Measurements from ENCODE around the gene LRRFIP2. TPM values are rescaled to one million over a fixed set of nuclear protein-coding genes. Genes with fewer than 3 reads are reported as not detected.

The LRRFIP2 gene
- total and polyA plus RNA-seq, 9 donors, result 26.5 to 43.2 (median 33.7) TPM

- WGBS (ENCODE audit: insufficient coverage), result no CpG with 5 or more reads among the region's 3 CpGs
- peaks cover 2% of the 10 kb centered on the region for H3K4me1 ChIP-seq (ENCODE audit: control insufficient read depth, insufficient read depth, low read length)
- H3K27ac ChIP-seq (ENCODE audit: low read length), result no peak overlapping the region
- no peaks in the 10 kb centered on the region for H3K27me3 ChIP-seq (ENCODE audit: control insufficient read depth, insufficient read depth, low read length)
- no peak overlapping the region for H3K4me3 ChIP-seq (ENCODE audit: low read length)
- no peak for DNase-seq
- peaks cover 62% of the 10 kb centered on the region for H3K36me3 ChIP-seq (ENCODE audit: control insufficient read depth, insufficient read depth, low read length)
- peaks cover 15% of the 10 kb centered on the region for H3K9me3 ChIP-seq (replicated peaks; ENCODE audit: control insufficient read depth, low read depth, low read length)
Measured at GRCh38 chr3:37037352-37037751, 137.0 kb downstream of the LRRFIP2 start.

GRCh38 chr3:37032961-37033360 lies 141.4 kb downstream of the LRRFIP2 start:
- no peak overlapping the region for H3K4me3 ChIP-seq (ENCODE audit: low read length)
- peak overlapping the region; percentile 69 for H3K27ac ChIP-seq (ENCODE audit: low read length)
- H3K9me3 ChIP-seq (replicated peaks; ENCODE audit: control insufficient read depth, low read depth, low read length), result peaks cover 15% of the 10 kb centered on the region
- DNase-seq, result peak; percentile 94
- H3K36me3 ChIP-seq (ENCODE audit: control insufficient read depth, insufficient read depth, low read length), result peaks cover 59% of the 10 kb centered on the region
- peaks cover 14% of the 10 kb centered on the region for H3K4me1 ChIP-seq (ENCODE audit: control insufficient read depth, insufficient read depth, low read length)
- WGBS (ENCODE audit: insufficient coverage), result 33% methylated on average over 2 of the region's 10 CpGs
- H3K27me3 ChIP-seq (ENCODE audit: control insufficient read depth, insufficient read depth, low read length), result no peaks in the 10 kb centered on the region

- H3K4me3 ChIP-seq (ENCODE audit: low read length), result no peak overlapping the region
- peak overlapping the region; percentile 18 for H3K27ac ChIP-seq (ENCODE audit: low read length)
- WGBS (ENCODE audit: insufficient coverage), result 88% methylated on average over 1 of the region's 7 CpGs
- peaks cover 14% of the 10 kb centered on the region for H3K4me1 ChIP-seq (ENCODE audit: control insufficient read depth, insufficient read depth, low read length)
- peaks cover 8% of the 10 kb centered on the region for H3K9me3 ChIP-seq (replicated peaks; ENCODE audit: control insufficient read depth, low read depth, low read length)
- peaks cover 58% of the 10 kb centered on the region for H3K36me3 ChIP-seq (ENCODE audit: control insufficient read depth, insufficient read depth, low read length)
- DNase-seq, result peak; percentile 45
- no peaks in the 10 kb centered on the region for H3K27me3 ChIP-seq (ENCODE audit: control insufficient read depth, insufficient read depth, low read length)
Measured at GRCh38 chr3:37031096-37031682, 143.2 kb downstream of the LRRFIP2 start.

GRCh38 chr3:37030588-37030987 lies 143.8 kb downstream of the LRRFIP2 start:
- no peak overlapping the region for H3K4me3 ChIP-seq (ENCODE audit: low read length)
- H3K4me1 ChIP-seq (ENCODE audit: control insufficient read depth, insufficient read depth, low read length), result peaks cover 14% of the 10 kb centered on the region
- H3K9me3 ChIP-seq (replicated peaks; ENCODE audit: control insufficient read depth, low read depth, low read length), result peaks cover 2% of the 10 kb centered on the region
- H3K27ac ChIP-seq (ENCODE audit: low read length), result peak overlapping the region; percentile 72
- DNase-seq, result peak; percentile 93
- no peaks in the 10 kb centered on the region for H3K27me3 ChIP-seq (ENCODE audit: control insufficient read depth, insufficient read depth, low read length)
- WGBS (ENCODE audit: insufficient coverage), result no CpG with 5 or more reads among the region's 3 CpGs
- H3K36me3 ChIP-seq (ENCODE audit: control insufficient read depth, insufficient read depth, low read length), result peaks cover 57% of the 10 kb centered on the region

- no peak overlapping the region for H3K4me3 ChIP-seq (ENCODE audit: low read length)
- DNase-seq, result no peak
- H3K27ac ChIP-seq (ENCODE audit: low read length), result peak overlapping the region; percentile 72
- H3K27me3 ChIP-seq (ENCODE audit: control insufficient read depth, insufficient read depth, low read length), result no peaks in the 10 kb centered on the region
- H3K9me3 ChIP-seq (replicated peaks; ENCODE audit: control insufficient read depth, low read depth, low read length), result peaks cover 5% of the 10 kb centered on the region
- H3K4me1 ChIP-seq (ENCODE audit: control insufficient read depth, insufficient read depth, low read length), result peaks cover 14% of the 10 kb centered on the region
- H3K36me3 ChIP-seq (ENCODE audit: control insufficient read depth, insufficient read depth, low read length), result peaks cover 56% of the 10 kb centered on the region
Measured at GRCh38 chr3:37029516-37030163, 144.7 kb downstream of the LRRFIP2 start.

- Histone ChIP-seq H3K9me3 (replicated peaks; ENCODE audit: control insufficient read depth, low read depth, low read length) (peaks cover 6% of the 10 kb centered on the region), H3K27me3 (ENCODE audit: control insufficient read depth, insufficient read depth, low read length) (no peaks in the 10 kb centered on the region), H3K36me3 (ENCODE audit: control insufficient read depth, insufficient read depth, low read length) (peaks cover 55% of the 10 kb centered on the region), H3K27ac (ENCODE audit: low read length) (no peak overlapping the region), H3K4me1 (ENCODE audit: control insufficient read depth, insufficient read depth, low read length) (peaks cover 14% of the 10 kb centered on the region), H3K4me3 (ENCODE audit: low read length) (no peak overlapping the region)
- WGBS (ENCODE audit: insufficient coverage), result no CpG with 5 or more reads among the region's 1 CpG
- DNase-seq, result no peak
Measured at GRCh38 chr3:37029111-37029510, 145.3 kb downstream of the LRRFIP2 start.

- H3K27ac ChIP-seq (ENCODE audit: low read length), result no peak overlapping the region
- H3K36me3 ChIP-seq (ENCODE audit: control insufficient read depth, insufficient read depth, low read length), result peaks cover 57% of the 10 kb centered on the region
- no peaks in the 10 kb centered on the region for H3K27me3 ChIP-seq (ENCODE audit: control insufficient read depth, insufficient read depth, low read length)
- H3K4me1 ChIP-seq (ENCODE audit: control insufficient read depth, insufficient read depth, low read length), result peaks cover 14% of the 10 kb centered on the region
- H3K4me3 ChIP-seq (ENCODE audit: low read length), result no peak overlapping the region
- WGBS (ENCODE audit: insufficient coverage), result no CpG with 5 or more reads among the region's 1 CpG
- peaks cover 6% of the 10 kb centered on the region for H3K9me3 ChIP-seq (replicated peaks; ENCODE audit: control insufficient read depth, low read depth, low read length)
- DNase-seq, result peak; percentile 50
Measured at GRCh38 chr3:37028329-37028728, 146.1 kb downstream of the LRRFIP2 start.

- DNase-seq, result no peak
- WGBS (ENCODE audit: insufficient coverage), result 100% methylated on average over 4 of the region's 5 CpGs
- peaks cover 65% of the 10 kb centered on the region for H3K36me3 ChIP-seq (ENCODE audit: control insufficient read depth, insufficient read depth, low read length)
- H3K27me3 ChIP-seq (ENCODE audit: control insufficient read depth, insufficient read depth, low read length), result no peaks in the 10 kb centered on the region
- H3K27ac ChIP-seq (ENCODE audit: low read length), result no peak overlapping the region
- H3K4me1 ChIP-seq (ENCODE audit: control insufficient read depth, insufficient read depth, low read length), result peaks cover 12% of the 10 kb centered on the region
- H3K9me3 ChIP-seq (replicated peaks; ENCODE audit: control insufficient read depth, low read depth, low read length), result peaks cover 6% of the 10 kb centered on the region
- no peak overlapping the region for H3K4me3 ChIP-seq (ENCODE audit: low read length)
Measured at GRCh38 chr3:37026851-37027250, 147.5 kb downstream of the LRRFIP2 start.

GRCh38 chr3:37025561-37026335 lies 148.6 kb downstream of the LRRFIP2 start:
- peaks cover 69% of the 10 kb centered on the region for H3K36me3 ChIP-seq (ENCODE audit: control insufficient read depth, insufficient read depth, low read length)
- H3K4me3 ChIP-seq (ENCODE audit: low read length), result no peak overlapping the region
- DNase-seq, result no peak
- H3K27me3 ChIP-seq (ENCODE audit: control insufficient read depth, insufficient read depth, low read length), result no peaks in the 10 kb centered on the region
- peaks cover 4% of the 10 kb centered on the region for H3K4me1 ChIP-seq (ENCODE audit: control insufficient read depth, insufficient read depth, low read length)
- 96% methylated on average over 3 of the region's 3 CpGs for WGBS (ENCODE audit: insufficient coverage)
- peaks cover 6% of the 10 kb centered on the region for H3K9me3 ChIP-seq (replicated peaks; ENCODE audit: control insufficient read depth, low read depth, low read length)
- H3K27ac ChIP-seq (ENCODE audit: low read length), result no peak overlapping the region

GRCh38 chr3:37024820-37025405 lies 149.5 kb downstream of the LRRFIP2 start:
- Histone ChIP-seq H3K4me3 (ENCODE audit: low read length) (no peak overlapping the region), H3K9me3 (replicated peaks; ENCODE audit: control insufficient read depth, low read depth, low read length) (peaks cover 6% of the 10 kb centered on the region), H3K36me3 (ENCODE audit: control insufficient read depth, insufficient read depth, low read length) (peaks cover 77% of the 10 kb centered on the region), H3K27ac (ENCODE audit: low read length) (no peak overlapping the region), H3K27me3 (ENCODE audit: control insufficient read depth, insufficient read depth, low read length) (no peaks in the 10 kb centered on the region), H3K4me1 (ENCODE audit: control insufficient read depth, insufficient read depth, low read length) (peaks cover 3% of the 10 kb centered on the region)
- no peak for DNase-seq
- no CpG with 5 or more reads among the region's 3 CpGs for WGBS (ENCODE audit: insufficient coverage)

Measured in muscle of leg (tissue), 11 donors.